HG02938 (cell line): Measurements from ENCODE around the gene CPOX.

Experiments
- ATAC-seq: cut with Tn5 transposase; IDR thresholded peaks from one replicate; pipeline ENCODE4 v1.9.1; 2021; ENCODE audit warnings: mild to moderate bottlenecking, moderate library complexity; ENCODE audit not compliant: unreplicated experiment

CPOX gene

DNA sequence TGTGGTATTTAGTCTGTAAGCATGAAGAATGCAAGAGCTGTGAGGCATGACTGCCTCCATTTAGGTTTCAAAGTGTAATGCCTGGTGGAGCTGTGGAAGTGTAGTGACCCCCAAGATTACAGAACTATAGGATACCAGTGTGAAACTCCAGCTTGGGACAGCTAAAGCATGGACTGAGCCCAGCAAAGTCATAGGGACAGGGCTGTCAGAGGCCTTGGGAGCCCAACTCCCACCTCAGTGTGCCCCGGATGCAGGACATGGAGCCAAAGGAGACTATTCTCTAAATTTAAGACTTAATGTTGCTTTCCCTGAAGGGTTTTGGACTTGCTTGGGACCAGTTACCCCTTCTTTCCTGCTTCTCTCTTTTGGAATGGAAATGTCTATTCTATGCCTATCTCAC is 50.8 kb downstream of the CPOX start:
- no peak for ATAC-seq

- ATAC-seq, result no peak
Observed at GRCh38 chr3:98541695-98542094, 51.7 kb downstream of the CPOX start.

DNA sequence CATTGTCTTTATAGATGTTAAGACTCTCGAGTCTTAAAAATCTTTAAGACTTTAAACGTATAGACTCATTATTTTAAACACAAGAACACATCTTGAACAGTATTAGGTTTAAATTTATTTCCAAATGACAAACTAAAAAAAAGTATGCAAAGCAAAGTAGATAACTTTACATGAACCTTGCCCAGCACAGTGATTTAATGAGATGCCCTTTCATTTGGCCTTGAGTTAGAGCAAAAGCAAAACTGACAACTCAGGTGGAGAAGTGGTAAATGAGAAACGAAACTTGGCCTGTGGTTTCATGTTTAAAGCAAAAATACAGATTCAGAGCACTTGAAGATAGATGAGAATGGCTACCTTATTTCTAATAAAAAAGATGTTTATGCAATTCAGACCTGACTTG is 53.1 kb downstream of the CPOX start:
- ATAC-seq, result peak; percentile 59

- peak; percentile 75 for ATAC-seq
Observed at GRCh38 chr3:98536456-98537017, 56.9 kb downstream of the CPOX start.

DNA sequence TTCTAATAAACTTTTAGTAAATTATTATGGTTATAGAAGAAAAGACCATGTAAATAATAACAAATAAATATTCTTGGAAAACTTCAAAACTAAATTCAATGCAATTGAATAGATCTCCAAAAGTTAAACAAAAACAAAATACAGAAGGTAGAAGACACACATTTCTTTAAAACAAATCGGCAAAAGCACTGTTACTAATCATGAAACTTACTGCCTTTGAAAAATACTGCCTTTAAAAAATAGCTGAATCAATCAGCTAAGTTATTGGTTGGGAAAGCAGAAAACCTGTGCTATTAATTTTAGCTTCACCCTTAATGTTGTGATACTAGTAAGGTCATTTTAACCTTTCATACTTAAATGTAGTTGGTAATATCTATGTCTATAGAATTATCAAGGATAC is 58.7 kb downstream of the CPOX start:
- ATAC-seq, result no peak

- no peak for ATAC-seq
Observed at GRCh38 chr3:98534168-98534567, 59.2 kb downstream of the CPOX start.

DNA sequence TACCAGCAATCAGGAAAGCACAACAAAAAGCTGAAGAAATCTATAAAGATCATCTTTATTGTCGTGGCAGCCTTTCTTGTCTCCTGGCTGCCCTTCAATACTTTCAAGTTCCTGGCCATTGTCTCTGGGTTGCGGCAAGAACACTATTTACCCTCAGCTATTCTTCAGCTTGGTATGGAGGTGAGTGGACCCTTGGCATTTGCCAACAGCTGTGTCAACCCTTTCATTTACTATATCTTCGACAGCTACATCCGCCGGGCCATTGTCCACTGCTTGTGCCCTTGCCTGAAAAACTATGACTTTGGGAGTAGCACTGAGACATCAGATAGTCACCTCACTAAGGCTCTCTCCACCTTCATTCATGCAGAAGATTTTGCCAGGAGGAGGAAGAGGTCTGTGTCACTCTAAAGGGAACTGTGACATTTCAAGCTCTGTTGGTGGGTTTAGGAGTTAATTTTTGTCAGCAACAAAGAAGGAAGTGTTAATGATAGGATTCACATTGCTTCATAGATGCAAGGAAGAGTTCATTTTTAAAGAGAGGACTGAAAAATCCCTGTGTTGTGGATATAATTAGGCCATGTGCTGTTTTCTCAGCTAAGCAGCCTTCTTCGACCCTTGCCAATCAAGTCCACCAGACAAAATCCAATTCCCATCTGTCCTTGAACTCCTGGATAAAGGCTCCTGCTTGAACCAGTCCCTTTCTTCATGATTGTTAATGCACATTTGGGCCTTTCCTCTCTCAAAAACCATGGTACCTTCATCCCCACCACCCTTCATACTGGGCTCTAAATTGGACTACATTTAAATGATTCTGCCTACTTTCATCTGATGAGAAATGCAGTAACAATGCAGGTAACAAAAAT is 60.5 kb downstream of the CPOX start:
- ATAC-seq, result no peak

DNA sequence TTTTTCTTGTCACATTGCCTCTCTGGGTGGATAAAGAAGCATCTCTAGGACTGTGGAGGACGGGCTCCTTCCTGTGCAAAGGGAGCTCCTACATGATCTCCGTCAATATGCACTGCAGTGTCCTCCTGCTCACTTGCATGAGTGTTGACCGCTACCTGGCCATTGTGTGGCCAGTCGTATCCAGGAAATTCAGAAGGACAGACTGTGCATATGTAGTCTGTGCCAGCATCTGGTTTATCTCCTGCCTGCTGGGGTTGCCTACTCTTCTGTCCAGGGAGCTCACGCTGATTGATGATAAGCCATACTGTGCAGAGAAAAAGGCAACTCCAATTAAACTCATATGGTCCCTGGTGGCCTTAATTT is 61.2 kb downstream of the CPOX start:
- ATAC-seq, result no peak

DNA sequence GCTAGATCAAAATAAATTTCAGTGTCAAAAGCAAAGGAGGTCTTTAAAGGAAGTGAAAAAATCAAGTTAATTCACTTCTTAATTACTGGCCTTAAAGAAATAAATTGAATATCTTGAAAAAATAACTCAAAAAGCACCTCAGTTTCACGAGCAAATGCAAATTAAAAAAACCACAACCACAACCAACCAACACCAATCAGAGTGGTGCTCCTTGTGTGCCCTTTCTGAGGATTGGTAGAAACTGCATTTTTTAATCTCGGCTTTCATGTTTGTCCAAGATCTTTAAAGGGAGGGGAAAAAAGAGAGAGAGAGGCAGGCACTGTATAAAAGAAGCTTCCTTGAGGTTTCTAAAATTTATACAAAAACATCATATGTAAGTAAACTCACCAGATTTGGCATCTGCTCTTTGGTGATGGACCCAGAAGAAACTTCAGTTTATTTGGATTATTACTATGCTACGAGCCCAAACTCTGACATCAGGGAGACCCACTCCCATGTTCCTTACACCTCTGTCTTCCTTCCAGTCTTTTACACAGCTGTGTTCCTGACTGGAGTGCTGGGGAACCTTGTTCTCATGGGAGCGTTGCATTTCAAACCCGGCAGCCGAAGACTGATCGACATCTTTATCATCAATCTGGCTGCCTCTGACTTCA is 61.7 kb downstream of the CPOX start, which contains the start of gene GPR15:
GPR15 (plus strand) TSS at position 357 of the 653 bp plus-strand sequence; CDS start at position 413, 56 bp downstream.
- no peak for ATAC-seq

DNA sequence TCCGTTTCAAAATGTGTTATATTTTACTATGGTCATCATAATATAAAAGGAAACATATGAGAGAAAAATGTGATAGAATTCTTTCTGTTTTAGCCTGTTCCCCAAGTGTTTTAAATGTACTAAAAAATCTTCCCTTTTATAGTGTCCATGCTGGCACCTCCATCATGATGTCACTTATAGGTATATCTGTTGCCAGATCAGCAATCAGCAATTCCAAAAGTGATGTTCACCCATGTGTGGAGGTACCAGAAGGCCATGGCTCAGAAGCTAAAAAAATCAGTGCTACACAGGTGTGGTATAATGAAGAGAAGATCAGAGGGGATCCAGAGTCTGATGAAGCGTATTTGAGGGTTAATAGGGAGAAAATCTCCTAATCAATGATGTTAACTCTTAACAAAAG is 62.7 kb downstream of the CPOX start:
- no peak for ATAC-seq

DNA sequence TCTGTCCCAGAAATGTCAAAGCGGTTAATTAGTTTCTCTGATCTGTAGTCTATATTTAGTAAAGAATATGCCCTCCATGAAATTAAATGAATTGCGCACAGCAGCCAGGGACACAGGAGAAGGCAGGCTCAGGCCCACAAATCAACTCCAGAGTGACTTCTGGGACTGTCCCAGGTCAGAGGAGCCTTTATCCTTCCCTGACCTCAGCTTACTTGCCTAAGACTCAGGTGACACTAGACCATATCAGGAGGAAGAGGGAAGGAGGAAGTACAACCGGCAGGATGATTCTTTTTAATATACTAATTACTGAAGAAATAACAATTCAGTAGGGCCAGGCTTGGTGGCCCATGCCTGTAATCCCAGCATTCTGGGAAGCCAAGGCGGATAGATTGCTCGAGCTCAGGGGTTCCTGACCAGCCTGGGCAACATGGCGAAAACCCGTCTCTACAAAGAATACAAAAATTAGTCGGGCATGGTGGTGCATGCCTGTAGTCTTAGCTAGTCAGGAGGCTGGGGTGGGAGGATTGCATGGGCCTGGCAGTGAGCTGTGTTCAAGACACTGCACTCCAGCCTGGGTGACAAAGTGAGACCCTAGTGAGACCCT is 63.5 kb downstream of the CPOX start:
- ATAC-seq, result no peak
